HepG2 (cell line): ENCODE measurements around the gene ATAD3C. TPM values are rescaled to one million over a fixed set of nuclear protein-coding genes. Genes with fewer than 3 reads are reported as not detected.
A peak's percentile ranks its signal among the peaks of the same experiment; 100 is the strongest.

ENCODE experiments used
- ASH2L ChIP-seq: fragments of 300-600, 200-600 bp; sonication (generic); IDR thresholded peaks from 2 replicates; pipeline ENCODE4 v1.7.0; 2017; ENCODE audit warnings: low read depth, mild to moderate bottlenecking, moderate library complexity, mixed read lengths, low read length; ENCODE audit not compliant: insufficient read length
- CCDC6 ChIP-seq: sonication (generic); formaldehyde crosslinking; IDR thresholded peaks from 2 replicates; pipeline ENCODE4 v1.8.1; 2022; ENCODE audit warnings: mild to moderate bottlenecking, missing genetic modification reagents, moderate library complexity
- DNMT1 ChIP-seq: sonication (generic); formaldehyde crosslinking; IDR thresholded peaks from 2 replicates; pipeline ENCODE4 v1.5.1; 2020; ENCODE audit warnings: mild to moderate bottlenecking, missing genetic modification reagents
- GATAD2A ChIP-seq: IDR thresholded peaks from 2 replicates; pipeline ENCODE4 v1.6.1; 2016
- HHEX ChIP-seq: IDR thresholded peaks from 2 replicates; pipeline ENCODE4 v1.6.1; 2016; ENCODE audit warnings: control low read depth
- MAF1 ChIP-seq: sonication (generic); formaldehyde crosslinking; IDR thresholded peaks from 2 replicates; pipeline ENCODE4 v1.5.0; 2020; ENCODE audit warnings: missing genetic modification reagents, borderline replicate concordance
- MED1 ChIP-seq: sonication (generic); formaldehyde crosslinking; IDR thresholded peaks from 2 replicates; pipeline ENCODE4 v1.4.0; 2020; ENCODE audit warnings: missing genetic modification reagents
- NCOA5 ChIP-seq: sonication (generic); formaldehyde crosslinking; IDR thresholded peaks from 2 replicates; pipeline ENCODE4 v1.4.0; 2020; ENCODE audit warnings: missing genetic modification reagents
- PAWR ChIP-seq: sonication (generic); formaldehyde crosslinking; IDR thresholded peaks from 2 replicates; pipeline ENCODE4 v1.4.0; 2020; ENCODE audit warnings: missing genetic modification reagents, mild to moderate bottlenecking, borderline replicate concordance
- PPARG ChIP-seq: conservative IDR thresholded peaks from 2 replicates; pipeline ENCODE4 v1.6.1; 2016; ENCODE audit warnings: missing biosample characterization, missing genetic modification reagents
- RFX5 ChIP-seq: IDR thresholded peaks from 2 replicates; pipeline ENCODE4 v1.6.1; 2011; ENCODE audit warnings: low read depth, low read length, improper control_type of control experiment
- RFXANK ChIP-seq: IDR thresholded peaks from 2 replicates; pipeline ENCODE4 v1.6.1; 2016
- ZNF143 ChIP-seq: sonication (generic); formaldehyde crosslinking; IDR thresholded peaks from 2 replicates; pipeline ENCODE4 v1.4.0; 2020; ENCODE audit warnings: missing genetic modification reagents
- ZNF232 ChIP-seq: sonication (generic); formaldehyde crosslinking; IDR thresholded peaks from 2 replicates; pipeline ENCODE4 v1.4.0; 2020; ENCODE audit warnings: missing genetic modification reagents, borderline replicate concordance
- ZNF335 ChIP-seq: sonication (generic); formaldehyde crosslinking; IDR thresholded peaks from 2 replicates; pipeline ENCODE4 v1.4.0; 2020; ENCODE audit warnings: missing genetic modification reagents
- ZNF34 ChIP-seq: sonication (generic); formaldehyde crosslinking; IDR thresholded peaks from 2 replicates; pipeline ENCODE4 v1.4.0; 2020; ENCODE audit warnings: mild to moderate bottlenecking, missing genetic modification reagents, borderline replicate concordance
- ZNF484 ChIP-seq: sonication (generic); formaldehyde crosslinking; IDR thresholded peaks from 2 replicates; pipeline ENCODE4 v1.5.1; 2020; ENCODE audit warnings: mild to moderate bottlenecking, low read depth, missing genetic modification reagents, borderline replicate concordance
- ZNF496 ChIP-seq: sonication (generic); formaldehyde crosslinking; IDR thresholded peaks from 2 replicates; pipeline ENCODE4 v1.8.1; 2023; ENCODE audit warnings: mild to moderate bottlenecking, moderate library complexity, missing genetic modification reagents; ENCODE audit not compliant: insufficient replicate concordance
- ZNF724P ChIP-seq: sonication (generic); formaldehyde crosslinking; IDR thresholded peaks from 2 replicates; pipeline ENCODE4 v1.8.0; 2022; ENCODE audit warnings: missing genetic modification reagents, borderline replicate concordance
- ZNF788 ChIP-seq: sonication (generic); formaldehyde crosslinking; IDR thresholded peaks from 2 replicates; pipeline ENCODE4 v1.5.0; 2020; ENCODE audit warnings: mild to moderate bottlenecking, missing genetic modification reagents, borderline replicate concordance
- ZNF816 ChIP-seq: sonication (generic); formaldehyde crosslinking; IDR thresholded peaks from 2 replicates; pipeline ENCODE4 v1.8.0; 2022; ENCODE audit warnings: missing genetic modification reagents, mild to moderate bottlenecking, borderline replicate concordance
- polyA plus RNA-seq, 8 experiments: library from polyadenylated mRNA; depleted of rRNA in 3 of 8; stranded (reverse) in 7 of 8; unstranded in 1 of 8; fragments of >200 nt; fragmentation: Illumina TruSeq in 4 of 8; extraction: Trizol in 4 of 8; gene quantifications; 2 replicates each; pipeline versions ENCODE4 v1.2.1 to v1.2.3, GENCODE V29; 2011 to 2016; ENCODE audit warnings: low read depth in 4 of 8, missing spikeins in 1 of 8, mixed read lengths in 1 of 8; ENCODE audit not compliant: insufficient read depth in 1 of 8
- total RNA-seq, 5 experiments: library from RNA; depleted of rRNA; stranded (reverse); fragments of >200 nt; fragmentation: Illumina TruSeq; extraction: Trizol; gene quantifications; 2 replicates each; pipeline ENCODE4 v1.2.3, GENCODE V29; 2016; ENCODE audit warnings: low read depth in 1 of 5
- TF ChIP-seq, protein P1 (sequence below): sonication (generic); formaldehyde crosslinking; IDR thresholded peaks from 2 replicates; pipeline ENCODE4 v1.4.0; 2020; ENCODE audit warnings: missing genetic modification reagents
- TF ChIP-seq, protein P2 (sequence below): IDR thresholded peaks from 2 replicates; pipeline ENCODE4 v1.6.1; 2018; ENCODE audit warnings: missing genetic modification reagents
- TF ChIP-seq, protein P3 (sequence below): sonication (generic); formaldehyde crosslinking; IDR thresholded peaks from 2 replicates; pipeline ENCODE4 v1.4.0; 2020; ENCODE audit warnings: missing genetic modification reagents, borderline replicate concordance
- TF ChIP-seq, protein P4 (sequence below): sonication (generic); formaldehyde crosslinking; IDR thresholded peaks from 2 replicates; pipeline ENCODE4 v1.4.0; 2020; ENCODE audit warnings: missing genetic modification reagents

The ATAD3C gene
- total and polyA plus RNA-seq, 2 of the 13 experiments (the other 11 are each of a cell fraction or from before 2014, with no cell fraction given) = 2.4 to 3.2 TPM

DNA sequence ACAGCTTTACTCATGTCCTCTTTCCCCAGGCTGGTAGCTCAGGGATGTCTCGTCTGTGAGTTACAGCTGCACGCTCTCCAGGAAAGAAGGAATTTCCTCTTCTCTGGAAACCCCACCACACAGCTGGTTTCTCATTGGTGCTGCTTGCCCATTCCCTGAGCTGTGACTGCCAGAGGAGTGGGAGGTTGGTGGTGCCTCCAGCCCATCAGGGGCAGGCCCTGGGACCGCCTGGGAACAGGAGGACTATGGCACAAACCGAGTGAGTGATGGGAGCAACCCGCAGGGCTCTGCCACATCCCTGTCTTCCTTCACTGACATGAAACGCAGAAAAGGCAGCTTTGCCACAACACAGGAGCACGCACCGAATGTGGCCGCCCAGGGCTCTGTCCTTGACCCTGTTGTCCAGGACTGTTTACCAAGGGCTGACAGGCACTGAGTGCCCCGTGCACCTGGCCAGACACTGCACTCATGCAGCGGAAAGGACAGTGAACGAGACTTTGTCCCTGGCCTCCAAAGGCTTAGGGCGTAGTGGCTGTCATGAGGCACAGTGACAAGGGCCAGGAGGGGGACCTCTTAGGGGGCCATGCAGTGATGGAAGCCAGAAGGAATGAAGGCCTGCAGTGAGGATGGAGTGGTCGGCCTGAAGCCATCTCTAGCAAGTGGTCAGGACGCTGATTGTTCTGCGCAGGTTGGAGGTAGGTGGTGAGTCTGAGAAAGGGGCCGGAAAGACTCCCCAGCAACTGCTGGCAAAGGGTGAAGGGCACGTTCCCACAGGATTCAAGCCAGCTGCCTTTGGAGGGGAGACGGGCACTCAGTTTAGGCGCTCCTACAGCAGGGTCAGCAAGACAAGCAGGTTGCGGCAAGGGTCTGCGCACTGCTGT lies 48.7 kb upstream of the ATAD3C start (continued):
- TF ChIP-seq ZNF232 (CRISPR knock-in tag) (peak; percentile 69; the same call in 1 of the 2 replicates), RFXANK (CRISPR knock-in tag) (peak; percentile 79; the same call in 1 of the 2 replicates), ZNF788 (peak; percentile 95), DNMT1 (CRISPR knock-in tag) (no peak), MED1 (peak; percentile 99), RFX5 (no peak), ZNF34 (CRISPR knock-in tag) (no peak; the same call in 1 of the 2 replicates), ZNF143 (peak; percentile 75), GATAD2A (CRISPR knock-in tag) (peak; percentile 96), PAWR (no peak), HHEX (CRISPR knock-in tag) (peak; percentile 57; the same call in 1 of the 2 replicates), MAF1 (0 out of 2 replicates have a peak, but pooled peaks have one; percentile 54), ZNF335 (CRISPR knock-in tag) (peak; percentile 89), ZNF724P (CRISPR knock-in tag) (no peak; the same call in 1 of the 2 replicates), PPARG (CRISPR knock-in tag) (peak; percentile 79; the same call in 1 of the 2 replicates), NCOA5 (peak; percentile 92; the same call in 1 of the 2 replicates), ZNF816 (CRISPR knock-in tag) (peak; percentile 43; the same call in 1 of the 2 replicates), ZNF484 (CRISPR knock-in tag) (no peak), ASH2L (peak; percentile 89), ZNF496 (CRISPR knock-in tag) (no peak), CCDC6 (CRISPR knock-in tag) (peak; percentile 94; the same call in 1 of the 2 replicates)
- TF ChIP-seq, protein P1, sequence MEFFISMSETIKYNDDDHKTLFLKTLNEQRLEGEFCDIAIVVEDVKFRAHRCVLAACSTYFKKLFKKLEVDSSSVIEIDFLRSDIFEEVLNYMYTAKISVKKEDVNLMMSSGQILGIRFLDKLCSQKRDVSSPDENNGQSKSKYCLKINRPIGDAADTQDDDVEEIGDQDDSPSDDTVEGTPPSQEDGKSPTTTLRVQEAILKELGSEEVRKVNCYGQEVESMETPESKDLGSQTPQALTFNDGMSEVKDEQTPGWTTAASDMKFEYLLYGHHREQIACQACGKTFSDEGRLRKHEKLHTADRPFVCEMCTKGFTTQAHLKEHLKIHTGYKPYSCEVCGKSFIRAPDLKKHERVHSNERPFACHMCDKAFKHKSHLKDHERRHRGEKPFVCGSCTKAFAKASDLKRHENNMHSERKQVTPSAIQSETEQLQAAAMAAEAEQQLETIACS (CRISPR knock-in tag) = peak; percentile 62; the same call in 1 of the 2 replicates
- TF ChIP-seq, protein P2, sequence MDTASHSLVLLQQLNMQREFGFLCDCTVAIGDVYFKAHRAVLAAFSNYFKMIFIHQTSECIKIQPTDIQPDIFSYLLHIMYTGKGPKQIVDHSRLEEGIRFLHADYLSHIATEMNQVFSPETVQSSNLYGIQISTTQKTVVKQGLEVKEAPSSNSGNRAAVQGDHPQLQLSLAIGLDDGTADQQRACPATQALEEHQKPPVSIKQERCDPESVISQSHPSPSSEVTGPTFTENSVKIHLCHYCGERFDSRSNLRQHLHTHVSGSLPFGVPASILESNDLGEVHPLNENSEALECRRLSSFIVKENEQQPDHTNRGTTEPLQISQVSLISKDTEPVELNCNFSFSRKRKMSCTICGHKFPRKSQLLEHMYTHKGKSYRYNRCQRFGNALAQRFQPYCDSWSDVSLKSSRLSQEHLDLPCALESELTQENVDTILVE (CRISPR knock-in tag) = peak; percentile 97
- TF ChIP-seq, protein P3, sequence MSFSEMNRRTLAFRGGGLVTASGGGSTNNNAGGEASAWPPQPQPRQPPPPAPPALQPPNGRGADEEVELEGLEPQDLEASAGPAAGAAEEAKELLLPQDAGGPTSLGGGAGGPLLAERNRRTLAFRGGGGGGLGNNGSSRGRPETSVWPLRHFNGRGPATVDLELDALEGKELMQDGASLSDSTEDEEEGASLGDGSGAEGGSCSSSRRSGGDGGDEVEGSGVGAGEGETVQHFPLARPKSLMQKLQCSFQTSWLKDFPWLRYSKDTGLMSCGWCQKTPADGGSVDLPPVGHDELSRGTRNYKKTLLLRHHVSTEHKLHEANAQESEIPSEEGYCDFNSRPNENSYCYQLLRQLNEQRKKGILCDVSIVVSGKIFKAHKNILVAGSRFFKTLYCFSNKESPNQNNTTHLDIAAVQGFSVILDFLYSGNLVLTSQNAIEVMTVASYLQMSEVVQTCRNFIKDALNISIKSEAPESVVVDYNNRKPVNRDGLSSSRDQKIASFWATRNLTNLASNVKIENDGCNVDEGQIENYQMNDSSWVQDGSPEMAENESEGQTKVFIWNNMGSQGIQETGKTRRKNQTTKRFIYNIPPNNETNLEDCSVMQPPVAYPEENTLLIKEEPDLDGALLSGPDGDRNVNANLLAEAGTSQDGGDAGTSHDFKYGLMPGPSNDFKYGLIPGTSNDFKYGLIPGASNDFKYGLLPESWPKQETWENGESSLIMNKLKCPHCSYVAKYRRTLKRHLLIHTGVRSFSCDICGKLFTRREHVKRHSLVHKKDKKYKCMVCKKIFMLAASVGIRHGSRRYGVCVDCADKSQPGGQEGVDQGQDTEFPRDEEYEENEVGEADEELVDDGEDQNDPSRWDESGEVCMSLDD (CRISPR knock-in tag) = 0 out of 2 replicates have a peak, but pooled peaks have one; percentile 52
- TF ChIP-seq, protein P4, sequence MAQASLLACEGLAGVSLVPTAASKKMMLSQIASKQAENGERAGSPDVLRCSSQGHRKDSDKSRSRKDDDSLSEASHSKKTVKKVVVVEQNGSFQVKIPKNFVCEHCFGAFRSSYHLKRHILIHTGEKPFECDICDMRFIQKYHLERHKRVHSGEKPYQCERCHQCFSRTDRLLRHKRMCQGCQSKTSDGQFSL (CRISPR knock-in tag) = 0 out of 2 replicates have a peak, but pooled peaks have one; percentile 30
